ENCODE results near the gene NDUFB10.
A peak's percentile ranks its signal among the peaks of the same experiment; 100 is the strongest.

- no peak for TF ChIP-seq CTCF (IDR thresholded peaks at IDR 0.05)
- TF ChIP-seq POLR2AphosphoS5 (IDR thresholded peaks at IDR 0.05): peak; percentile 16 to 66 (median 65)
- peak; percentile 52 for TF ChIP-seq POLR2A (IDR thresholded peaks at IDR 0.05)
Measured at GRCh38 chr16:2008009-2008526, 48.7 kb downstream of the NDUFB10 start.
